ENCODE data around the gene ZNF782.

GRCh38 chr9:96856363-96857286 is 2.3 kb upstream of the ZNF782 start:
- TF ChIP-seq ZNF274 (IDR thresholded peaks at IDR 0.05; ENCODE audit: low read depth, low read length) (no peak), SUZ12 (IDR thresholded peaks at IDR 0.05; ENCODE audit: extremely low read depth, insufficient read depth, insufficient read length) (no peak)
